Measurements from ENCODE around the gene EDEM2. TPM values are rescaled to one million over a fixed set of nuclear protein-coding genes. Genes with fewer than 3 reads are reported as not detected.

EDEM2 gene
- total RNA-seq, 1 experiment from 2014 or later = 34.7 TPM

DNA sequence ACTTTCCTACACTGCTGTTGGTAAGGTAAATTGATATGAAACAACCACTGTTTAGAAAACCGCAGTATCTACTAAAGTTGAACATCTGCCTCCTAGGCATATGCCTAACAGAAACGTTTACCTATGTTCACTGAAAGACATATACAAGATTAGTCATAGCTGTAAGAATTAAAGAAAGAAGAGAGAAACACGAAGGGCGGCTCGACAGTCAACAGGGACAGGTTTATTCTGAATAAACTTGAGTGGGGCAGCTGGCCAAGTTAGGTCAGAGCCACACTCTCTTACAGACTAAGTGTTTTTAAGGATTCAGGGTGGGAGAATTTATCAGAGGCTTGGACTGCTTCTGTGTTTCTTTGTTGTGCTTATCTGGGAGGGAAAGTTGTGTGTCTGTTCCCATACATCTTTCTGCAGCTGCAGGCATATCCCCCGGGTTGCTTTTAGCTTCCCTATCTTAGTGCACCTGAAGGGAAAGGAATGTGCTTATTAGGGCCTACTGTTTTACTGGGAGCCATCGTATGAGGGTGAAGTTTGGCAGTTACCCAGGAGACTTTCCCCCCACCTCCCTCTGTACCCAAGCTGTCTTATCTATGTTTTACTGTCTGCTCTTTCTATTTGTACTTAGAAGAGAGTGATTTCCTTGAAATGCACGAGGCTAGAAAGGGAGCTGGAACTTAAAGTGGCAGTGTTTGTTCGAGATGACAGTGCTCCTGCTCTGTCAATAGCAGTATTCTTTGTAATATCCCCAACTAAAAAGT, 45.2 kb upstream of the EDEM2 start:
- POLR2A ChIA-PET = no interaction called here
- DNase-seq (ENCODE audit: low read depth, low spot score) (no peak), ATAC-seq (no peak)
- TF ChIP-seq, protein P1, sequence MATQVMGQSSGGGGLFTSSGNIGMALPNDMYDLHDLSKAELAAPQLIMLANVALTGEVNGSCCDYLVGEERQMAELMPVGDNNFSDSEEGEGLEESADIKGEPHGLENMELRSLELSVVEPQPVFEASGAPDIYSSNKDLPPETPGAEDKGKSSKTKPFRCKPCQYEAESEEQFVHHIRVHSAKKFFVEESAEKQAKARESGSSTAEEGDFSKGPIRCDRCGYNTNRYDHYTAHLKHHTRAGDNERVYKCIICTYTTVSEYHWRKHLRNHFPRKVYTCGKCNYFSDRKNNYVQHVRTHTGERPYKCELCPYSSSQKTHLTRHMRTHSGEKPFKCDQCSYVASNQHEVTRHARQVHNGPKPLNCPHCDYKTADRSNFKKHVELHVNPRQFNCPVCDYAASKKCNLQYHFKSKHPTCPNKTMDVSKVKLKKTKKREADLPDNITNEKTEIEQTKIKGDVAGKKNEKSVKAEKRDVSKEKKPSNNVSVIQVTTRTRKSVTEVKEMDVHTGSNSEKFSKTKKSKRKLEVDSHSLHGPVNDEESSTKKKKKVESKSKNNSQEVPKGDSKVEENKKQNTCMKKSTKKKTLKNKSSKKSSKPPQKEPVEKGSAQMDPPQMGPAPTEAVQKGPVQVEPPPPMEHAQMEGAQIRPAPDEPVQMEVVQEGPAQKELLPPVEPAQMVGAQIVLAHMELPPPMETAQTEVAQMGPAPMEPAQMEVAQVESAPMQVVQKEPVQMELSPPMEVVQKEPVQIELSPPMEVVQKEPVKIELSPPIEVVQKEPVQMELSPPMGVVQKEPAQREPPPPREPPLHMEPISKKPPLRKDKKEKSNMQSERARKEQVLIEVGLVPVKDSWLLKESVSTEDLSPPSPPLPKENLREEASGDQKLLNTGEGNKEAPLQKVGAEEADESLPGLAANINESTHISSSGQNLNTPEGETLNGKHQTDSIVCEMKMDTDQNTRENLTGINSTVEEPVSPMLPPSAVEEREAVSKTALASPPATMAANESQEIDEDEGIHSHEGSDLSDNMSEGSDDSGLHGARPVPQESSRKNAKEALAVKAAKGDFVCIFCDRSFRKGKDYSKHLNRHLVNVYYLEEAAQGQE (IDR thresholded peaks at IDR 0.05; ENCODE audit: insufficient read depth in 1 of 2, low read depth in 2 of 2, low read length in 1 of 2) = no peak
- TF ChIP-seq TCF7L2 (IDR thresholded peaks at IDR 0.05; ENCODE audit: low read depth, low read length) (no peak), SIN3A (IDR thresholded peaks at IDR 0.05; ENCODE audit: borderline replicate concordance, insufficient read depth, low read depth, low read length) (no peak), POLR2AphosphoS5 (IDR thresholded peaks at IDR 0.05; ENCODE audit: low read depth, low read length) (no peak)
- TF ChIP-seq, protein P2, sequence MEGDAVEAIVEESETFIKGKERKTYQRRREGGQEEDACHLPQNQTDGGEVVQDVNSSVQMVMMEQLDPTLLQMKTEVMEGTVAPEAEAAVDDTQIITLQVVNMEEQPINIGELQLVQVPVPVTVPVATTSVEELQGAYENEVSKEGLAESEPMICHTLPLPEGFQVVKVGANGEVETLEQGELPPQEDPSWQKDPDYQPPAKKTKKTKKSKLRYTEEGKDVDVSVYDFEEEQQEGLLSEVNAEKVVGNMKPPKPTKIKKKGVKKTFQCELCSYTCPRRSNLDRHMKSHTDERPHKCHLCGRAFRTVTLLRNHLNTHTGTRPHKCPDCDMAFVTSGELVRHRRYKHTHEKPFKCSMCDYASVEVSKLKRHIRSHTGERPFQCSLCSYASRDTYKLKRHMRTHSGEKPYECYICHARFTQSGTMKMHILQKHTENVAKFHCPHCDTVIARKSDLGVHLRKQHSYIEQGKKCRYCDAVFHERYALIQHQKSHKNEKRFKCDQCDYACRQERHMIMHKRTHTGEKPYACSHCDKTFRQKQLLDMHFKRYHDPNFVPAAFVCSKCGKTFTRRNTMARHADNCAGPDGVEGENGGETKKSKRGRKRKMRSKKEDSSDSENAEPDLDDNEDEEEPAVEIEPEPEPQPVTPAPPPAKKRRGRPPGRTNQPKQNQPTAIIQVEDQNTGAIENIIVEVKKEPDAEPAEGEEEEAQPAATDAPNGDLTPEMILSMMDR (IDR thresholded peaks at IDR 0.05) = no peak
- Histone ChIP-seq H3K27me3 (ENCODE audit: control insufficient read depth, insufficient read depth, low read length) (no peaks in the 10 kb centered on the region), H3K9me3 (ENCODE audit: control insufficient read depth, insufficient read depth, low read depth, low read length) (peaks cover 9% of the 10 kb centered on the region; the same call in 1 of the 2 replicates), H3K4me1 (ENCODE audit: control insufficient read depth, insufficient read depth, low read length) (no peaks in the 10 kb centered on the region), H3K4me3 (ENCODE audit: low read depth in 2 of 2, low read length in 2 of 2) (no peak overlapping the region), H3K27ac (ENCODE audit: low read length) (no peak overlapping the region), H3K36me3 (ENCODE audit: control insufficient read depth, insufficient read depth, low read length) (no peaks in the 10 kb centered on the region)
- in situ Hi-C loops (cut with HindIII; ENCODE audit: low pct_unique_long_range_greater_than_20kb, low sequenced_read_pairs) = no loop called here
- BruUV-seq (replicated peaks) = no TSS peak
- CTCF ChIA-PET = no interaction called here
- intact Hi-C loops (cut with micrococcal nuclease; ENCODE audit: unreplicated experiment) = no loop called here

DNA sequence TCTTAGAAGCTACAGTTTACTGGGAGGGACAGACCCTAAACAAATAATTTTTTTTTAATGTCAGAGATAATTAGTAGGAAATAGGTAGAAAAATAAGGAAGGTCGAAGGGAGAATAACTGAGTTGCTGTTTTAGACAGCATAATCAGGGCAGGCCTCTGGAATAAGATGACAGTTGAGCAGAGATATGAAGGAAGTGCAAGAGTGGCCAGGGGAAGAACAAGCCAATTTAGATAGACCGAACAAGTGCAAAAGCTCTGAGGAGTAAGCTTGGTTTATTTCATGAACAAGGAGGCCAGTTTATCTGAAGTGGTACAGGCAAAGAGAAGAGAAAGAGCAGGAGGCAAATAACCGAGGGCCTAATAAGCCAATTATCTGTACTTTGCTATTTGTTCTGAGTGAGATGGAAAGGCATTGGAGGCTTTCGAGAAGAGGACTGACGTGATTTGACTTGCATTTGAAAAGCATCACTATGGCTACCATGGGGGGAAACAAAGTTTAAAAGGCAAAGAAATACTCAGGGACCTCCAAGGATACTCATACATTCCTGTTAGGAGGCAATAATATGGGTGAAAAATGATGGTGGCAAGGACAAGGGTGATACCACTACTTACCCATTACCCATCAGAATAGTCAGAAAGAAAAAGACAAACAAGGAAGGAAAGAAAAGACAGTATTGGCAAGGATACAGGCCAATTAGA, 44.4 kb upstream of the EDEM2 start:
- in situ Hi-C loops (cut with HindIII; ENCODE audit: low pct_unique_long_range_greater_than_20kb, low sequenced_read_pairs) (no loop called here), intact Hi-C loops (cut with micrococcal nuclease; ENCODE audit: unreplicated experiment) (no loop called here)
- TF ChIP-seq SIN3A (IDR thresholded peaks at IDR 0.05; ENCODE audit: borderline replicate concordance, insufficient read depth, low read depth, low read length) = no peak
- TF ChIP-seq TCF7L2 (IDR thresholded peaks at IDR 0.05; ENCODE audit: low read depth, low read length) = no peak
- TF ChIP-seq POLR2AphosphoS5 (IDR thresholded peaks at IDR 0.05; ENCODE audit: low read depth, low read length) = no peak
- TF ChIP-seq, protein P2 (IDR thresholded peaks at IDR 0.05) = no peak
- TF ChIP-seq, protein P1 (IDR thresholded peaks at IDR 0.05; ENCODE audit: insufficient read depth in 1 of 2, low read depth in 2 of 2, low read length in 1 of 2) = no peak
- ChIA-PET POLR2A (interaction anchor here (0.6 kb wide), 1 partner anchor 27 kb away, joined by 3 read pairs; no protein-coding TSS in a partner anchor), CTCF (no interaction called here)
- Histone ChIP-seq H3K4me1 (ENCODE audit: control insufficient read depth, insufficient read depth, low read length) (no peaks in the 10 kb centered on the region), H3K36me3 (ENCODE audit: control insufficient read depth, insufficient read depth, low read length) (no peaks in the 10 kb centered on the region), H3K9me3 (ENCODE audit: control insufficient read depth, insufficient read depth, low read depth, low read length) (peaks cover 8% of the 10 kb centered on the region; the same call in 1 of the 2 replicates), H3K27ac (ENCODE audit: low read length) (no peak overlapping the region), H3K4me3 (ENCODE audit: low read depth in 2 of 2, low read length in 2 of 2) (no peak overlapping the region), H3K27me3 (ENCODE audit: control insufficient read depth, insufficient read depth, low read length) (no peaks in the 10 kb centered on the region)
- DNase-seq (ENCODE audit: low read depth, low spot score) = no peak
- BruUV-seq (replicated peaks) = no TSS peak
- no peak for ATAC-seq

All from Panc1 (cell line).